ENCODE measurements around the gene FBXL7.

Gene FBXL7

DNA sequence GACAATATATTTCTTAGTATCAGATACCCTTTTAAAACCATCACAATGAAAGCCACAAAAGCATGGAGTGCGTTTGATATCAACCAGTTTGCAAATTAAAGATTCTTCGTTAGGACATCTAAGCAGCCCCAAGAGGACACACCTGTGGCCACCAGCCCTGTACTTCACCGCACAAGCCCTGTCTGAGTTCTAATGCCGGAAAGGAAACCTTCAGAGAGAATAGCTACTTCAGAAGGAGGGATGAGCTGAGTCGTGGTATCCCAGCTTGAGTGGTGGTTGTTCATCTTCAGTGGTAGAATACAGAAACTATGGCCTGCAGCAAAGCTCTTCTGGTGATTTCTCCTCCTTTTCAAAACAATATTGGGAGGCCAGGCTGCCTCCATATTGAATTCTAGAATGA lies 319.6 kb downstream of the FBXL7 start:
- TF ChIP-seq ZFX (IDR thresholded peaks at IDR 0.05) (no peak), CTCF (conservative IDR thresholded peaks at IDR 0.05) (no peak)
- H3K27ac ChIP-seq, result no peak overlapping the region

DNA sequence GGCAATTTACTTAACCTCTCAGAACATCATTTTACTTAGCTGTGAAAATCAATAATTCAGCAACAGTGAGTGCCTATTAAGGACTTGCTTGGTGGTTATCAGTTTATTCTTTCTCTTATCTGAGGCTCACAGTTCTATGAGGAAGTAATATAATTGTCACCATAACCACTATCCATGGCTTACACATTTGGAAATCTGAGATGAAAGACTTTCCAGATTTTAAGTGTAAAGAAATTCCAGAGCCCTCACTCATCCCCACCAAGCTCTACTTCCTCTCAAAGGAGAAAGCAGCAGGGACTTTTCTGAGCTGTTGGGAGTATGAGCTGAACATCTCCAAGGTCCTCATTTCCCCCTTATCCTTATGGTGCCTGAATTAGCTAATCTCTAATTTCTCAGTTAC lies 321.5 kb downstream of the FBXL7 start:
- H3K27ac ChIP-seq, result no peak overlapping the region
- TF ChIP-seq CTCF (conservative IDR thresholded peaks at IDR 0.05) (no peak), ZFX (IDR thresholded peaks at IDR 0.05) (no peak)

GRCh38 chr5:15823398-15823797 lies 323.4 kb downstream of the FBXL7 start:
- H3K27ac ChIP-seq, result no peak overlapping the region
- TF ChIP-seq ZFX (IDR thresholded peaks at IDR 0.05), result no peak
- TF ChIP-seq CTCF (conservative IDR thresholded peaks at IDR 0.05), result no peak

DNA sequence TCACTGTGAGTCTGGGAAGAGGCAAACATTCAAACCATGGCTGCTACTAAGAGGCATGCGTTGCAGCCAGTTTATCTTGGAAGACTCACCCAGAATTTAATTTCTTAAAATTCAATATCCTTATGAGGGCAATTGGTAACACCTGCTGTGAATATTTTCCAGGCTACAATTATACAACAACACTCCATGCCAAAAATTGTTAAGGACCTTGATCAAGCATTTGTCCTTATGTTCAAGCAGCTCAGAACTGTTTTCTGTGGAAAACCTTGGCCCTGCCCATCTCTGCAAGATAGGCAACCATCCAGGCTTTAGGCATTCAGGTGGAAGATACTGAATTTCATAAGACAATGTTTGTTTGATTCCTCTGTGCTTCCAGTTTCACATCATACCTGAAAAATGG lies 327.8 kb downstream of the FBXL7 start:
- no peak overlapping the region for H3K27ac ChIP-seq
- TF ChIP-seq CTCF (conservative IDR thresholded peaks at IDR 0.05), result no peak
- no peak for TF ChIP-seq ZFX (IDR thresholded peaks at IDR 0.05)

- H3K27ac ChIP-seq, result no peak overlapping the region; the same call in 1 of the 2 replicates
- TF ChIP-seq ZFX (IDR thresholded peaks at IDR 0.05) (no peak), CTCF (conservative IDR thresholded peaks at IDR 0.05) (no peak)
These were observed 331.4 kb downstream of the FBXL7 start for GRCh38 chr5:15831408-15831807.

- H3K27ac ChIP-seq, result peak overlapping the region; percentile 47; the same call in 1 of the 2 replicates
- TF ChIP-seq CTCF (conservative IDR thresholded peaks at IDR 0.05) (no peak), ZFX (IDR thresholded peaks at IDR 0.05) (no peak)
These were observed 333.4 kb downstream of the FBXL7 start for GRCh38 chr5:15833365-15833764.

GRCh38 chr5:15834596-15835245 lies 334.7 kb downstream of the FBXL7 start:
- no peak for TF ChIP-seq CTCF (conservative IDR thresholded peaks at IDR 0.05)
- H3K27ac ChIP-seq, result no peak overlapping the region

All from C4-2B (cell line).